IgD-negative memory B cell (primary cell): ENCODE results near the gene QSOX2. TPM values are rescaled to one million over a fixed set of nuclear protein-coding genes. Genes with fewer than 3 reads are reported as not detected.

Source experiments
- H3K27ac Mint-ChIP-seq, 3 donors: one replicate each; pipeline ENCODE4 v1.8.0; 2020 to 2022; ENCODE audit warnings: mild to moderate bottlenecking in 3 of 3, mixed read lengths in 3 of 3, moderate library complexity in 1 of 3
- H3K27me3 Mint-ChIP-seq: one replicate; pipeline ENCODE4 v1.8.0; 2021; ENCODE audit warnings: mixed read lengths
- H3K36me3 Mint-ChIP-seq: one replicate; pipeline ENCODE4 v1.8.0; 2020; ENCODE audit warnings: mild to moderate bottlenecking, mixed read lengths
- H3K4me1 Mint-ChIP-seq, 3 donors: one replicate each; pipeline ENCODE4 v1.8.0; 2020 to 2022; ENCODE audit warnings: mixed read lengths in 3 of 3, mild to moderate bottlenecking in 1 of 3
- H3K4me3 Mint-ChIP-seq, 4 donors: one replicate each; pipeline ENCODE4 v1.8.0; 2020 to 2022; ENCODE audit warnings: mild to moderate bottlenecking in 4 of 4, mixed read lengths in 4 of 4, moderate library complexity in 3 of 4
- H3K9me3 Mint-ChIP-seq, 3 donors: one replicate each; pipeline ENCODE4 v1.8.0; 2020 to 2021; ENCODE audit warnings: mixed read lengths in 3 of 3, mild to moderate bottlenecking in 1 of 3
- polyA plus RNA-seq: library from polyadenylated mRNA; unstranded; fragments of 300-500 nt; fragmentation: Illumina TruSeq; gene quantifications from one replicate; pipeline ENCODE4 v1.2.3, GENCODE V29; 2021

Gene QSOX2
- polyA plus RNA-seq, 1 donor from 2014 or later: 2.1 TPM

DNA sequence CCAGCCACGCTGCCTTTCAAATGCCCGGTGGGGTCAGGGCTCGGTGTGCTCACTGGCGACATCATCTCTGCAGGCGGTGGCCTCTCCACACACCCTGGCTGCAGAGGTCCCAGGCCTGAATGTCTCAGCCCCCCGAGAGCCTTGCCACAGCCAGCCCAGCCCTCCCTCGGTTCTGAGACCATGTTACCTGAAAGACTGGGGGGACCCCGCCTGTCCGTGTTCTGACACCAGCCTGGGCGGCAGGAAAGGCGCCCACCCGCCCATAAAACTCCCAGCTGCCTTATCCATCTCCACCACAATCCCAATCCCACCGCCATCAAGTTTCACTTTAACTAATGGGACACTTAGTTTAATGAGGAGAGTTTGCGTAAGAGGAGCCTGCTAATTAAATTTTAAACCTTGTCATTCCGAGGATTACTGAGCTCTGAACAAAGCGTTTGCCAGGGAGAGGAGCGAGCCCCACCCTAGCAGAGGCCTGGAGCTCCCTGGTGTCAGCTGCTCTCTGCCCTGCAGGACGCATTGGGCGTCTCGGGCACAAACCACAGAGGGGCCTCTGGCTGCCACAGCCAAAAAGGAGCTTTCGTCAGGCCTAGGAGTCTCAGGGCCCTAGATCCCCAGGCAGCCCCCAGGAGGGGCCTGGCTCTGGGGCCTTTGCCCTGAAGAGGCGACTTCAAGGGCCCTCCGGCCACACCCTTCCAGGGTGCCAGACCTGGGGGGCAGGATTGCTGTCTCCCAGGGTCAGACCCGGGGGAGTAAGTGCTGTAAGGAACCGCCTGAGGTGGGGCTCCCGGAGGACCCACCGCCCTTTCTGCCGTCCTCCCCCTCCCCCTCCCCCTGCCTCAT is 56.0 kb downstream of the QSOX2 start:
- Mint-ChIP-seq H3K4me3 (peak overlapping the region in 1 of 4 donors; percentile 9), H3K36me3 (no peaks in the 10 kb centered on the region), H3K4me1 (peaks cover 0 to 2% (median 2%) of the 10 kb centered on the region in 3 donors), H3K27me3 (peaks cover 49% of the 10 kb centered on the region), H3K9me3 (no peaks in the 10 kb centered on the region), H3K27ac (no peak overlapping the region)

DNA sequence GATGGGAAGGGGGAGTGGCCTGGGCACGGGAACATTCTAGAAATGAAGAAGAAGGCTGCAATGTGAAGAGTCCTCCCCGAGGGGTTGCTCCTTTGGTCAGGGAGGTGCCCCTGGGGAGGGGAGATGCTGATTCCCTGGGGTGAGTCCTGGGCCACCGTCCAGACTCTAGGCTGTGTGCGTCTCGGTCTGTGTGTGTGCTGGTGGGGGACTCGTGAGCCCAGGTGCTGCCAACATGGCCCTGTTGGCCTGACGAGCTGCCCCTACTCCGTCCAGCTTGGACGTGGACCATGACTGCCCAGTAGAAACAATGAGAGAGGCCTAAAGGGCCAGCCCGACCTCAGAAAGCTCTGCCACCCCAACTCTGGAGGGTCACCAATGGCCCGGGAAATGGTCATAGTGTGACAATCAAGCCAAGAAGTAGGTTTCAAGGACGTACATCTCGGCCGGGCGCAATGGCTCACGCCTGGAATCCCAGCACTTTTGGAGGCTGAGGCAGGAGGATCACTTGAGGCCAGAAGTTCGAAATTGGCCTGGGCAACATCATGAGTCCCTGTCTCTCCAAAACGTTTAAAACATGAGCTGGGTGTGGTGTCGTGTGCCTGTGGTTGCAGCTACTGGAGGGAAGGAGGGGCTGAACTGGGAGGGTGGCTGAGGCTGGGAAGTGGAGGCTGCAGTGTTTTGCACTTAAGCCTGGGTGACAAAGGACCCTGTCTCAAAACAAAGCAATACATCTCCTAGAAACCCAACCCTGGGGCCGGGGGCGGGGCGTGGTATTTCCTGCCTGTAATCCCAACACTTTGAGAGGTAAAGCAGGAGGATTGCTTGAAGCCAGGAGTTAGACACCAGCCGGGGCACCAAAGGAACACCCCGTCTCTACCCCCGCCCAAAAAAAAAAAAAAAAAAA is 57.7 kb downstream of the QSOX2 start:
- Mint-ChIP-seq H3K27ac (peak overlapping the region in 1 of 3 donors; percentile 37), H3K4me3 (peak overlapping the region in 1 of 4 donors; percentile 45), H3K9me3 (no peaks in the 10 kb centered on the region), H3K27me3 (peaks cover 57% of the 10 kb centered on the region), H3K36me3 (no peaks in the 10 kb centered on the region), H3K4me1 (peaks cover 0 to 2% (median 2%) of the 10 kb centered on the region in 3 donors)

- Mint-ChIP-seq H3K36me3 (no peaks in the 10 kb centered on the region), H3K4me3 (peak overlapping the region in 1 of 4 donors; percentile 34), H3K27ac (peak overlapping the region in 1 of 3 donors; percentile 35), H3K27me3 (peaks cover 61% of the 10 kb centered on the region), H3K4me1 (peaks cover 0 to 2% (median 2%) of the 10 kb centered on the region in 3 donors), H3K9me3 (no peaks in the 10 kb centered on the region)
Measured at GRCh38 chr9:136187197-136187596, 58.4 kb downstream of the QSOX2 start.

- Mint-ChIP-seq H3K4me3 (no peak overlapping the region), H3K9me3 (no peaks in the 10 kb centered on the region), H3K4me1 (no peaks in the 10 kb centered on the region), H3K36me3 (no peaks in the 10 kb centered on the region), H3K27me3 (peaks cover 54% of the 10 kb centered on the region), H3K27ac (peak overlapping the region in 1 of 3 donors; percentile 35)
Measured at GRCh38 chr9:136186386-136186785, 59.2 kb downstream of the QSOX2 start.

DNA sequence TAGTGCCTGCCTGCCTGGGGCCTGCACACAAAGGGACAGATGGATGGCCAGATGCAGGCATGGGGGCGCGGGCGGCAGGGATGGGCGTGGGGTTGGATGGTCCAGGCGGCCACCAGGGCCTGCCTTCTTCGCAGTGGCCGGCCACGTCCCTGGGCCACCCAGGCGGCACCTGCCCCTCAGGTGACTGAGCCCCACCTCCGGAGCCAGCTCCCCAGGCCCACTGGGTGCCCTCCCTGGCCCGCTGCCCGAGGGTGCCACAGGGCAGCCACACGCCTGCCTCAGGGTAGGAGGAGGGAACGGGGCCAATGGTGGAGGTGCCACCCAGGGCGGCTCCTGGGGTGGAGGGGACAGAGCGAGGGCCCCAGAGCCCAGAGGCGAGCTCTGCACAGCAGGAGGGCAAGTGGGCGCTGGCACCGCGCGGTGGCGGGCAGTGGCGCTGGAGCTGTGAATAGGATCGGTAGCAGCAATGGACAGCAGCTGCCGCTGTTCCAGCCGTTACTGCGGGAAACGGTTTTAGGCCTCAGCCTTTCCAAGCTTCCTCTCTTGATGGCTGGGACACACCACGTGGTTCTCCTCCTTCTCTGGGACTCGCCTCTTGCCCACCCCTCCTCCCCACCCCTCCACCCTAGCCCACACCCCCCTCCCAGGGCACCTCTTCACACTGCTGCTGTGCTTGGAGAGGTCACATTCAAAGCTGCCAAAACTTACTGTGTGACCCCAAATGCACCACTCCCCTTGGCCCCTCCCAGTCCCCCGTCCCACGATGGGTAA is 59.8 kb downstream of the QSOX2 start:
- Mint-ChIP-seq H3K4me1 (no peaks in the 10 kb centered on the region), H3K4me3 (peak overlapping the region in 1 of 4 donors; percentile 69), H3K9me3 (no peaks in the 10 kb centered on the region), H3K27ac (no peak overlapping the region), H3K36me3 (no peaks in the 10 kb centered on the region), H3K27me3 (peaks cover 48% of the 10 kb centered on the region)

DNA sequence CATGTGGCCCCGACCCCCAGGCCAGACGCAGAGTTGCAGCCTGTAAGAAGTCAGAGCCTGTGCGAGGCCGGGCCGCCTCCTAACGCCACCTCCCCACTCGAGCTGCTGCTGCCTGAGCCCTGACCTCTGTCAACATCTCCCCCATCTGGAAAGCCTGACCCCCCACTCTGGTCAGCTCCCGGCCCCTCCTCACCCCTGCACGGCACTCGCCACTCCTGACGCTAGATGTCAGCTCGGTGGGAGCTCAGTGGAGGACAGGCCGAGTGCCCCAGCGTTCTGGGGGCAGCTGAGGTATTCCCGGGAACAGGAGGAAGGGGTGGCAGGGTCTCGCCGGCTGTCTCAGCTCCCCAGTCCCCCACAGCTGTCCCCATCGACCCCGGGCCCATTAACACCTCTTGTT is 60.5 kb downstream of the QSOX2 start:
- no peaks in the 10 kb centered on the region for H3K9me3 Mint-ChIP-seq
- peaks cover 43% of the 10 kb centered on the region for H3K27me3 Mint-ChIP-seq
- no peaks in the 10 kb centered on the region for H3K4me1 Mint-ChIP-seq
- no peak overlapping the region for H3K27ac Mint-ChIP-seq
- H3K4me3 Mint-ChIP-seq: no peak overlapping the region
- no peaks in the 10 kb centered on the region for H3K36me3 Mint-ChIP-seq

GRCh38 chr9:136182850-136183422 is 62.7 kb downstream of the QSOX2 start:
- Mint-ChIP-seq H3K36me3 (no peaks in the 10 kb centered on the region), H3K27me3 (peaks cover 33% of the 10 kb centered on the region), H3K4me1 (no peaks in the 10 kb centered on the region), H3K27ac (no peak overlapping the region), H3K4me3 (no peak overlapping the region), H3K9me3 (no peaks in the 10 kb centered on the region)

GRCh38 chr9:136182420-136182787 is 63.2 kb downstream of the QSOX2 start:
- Mint-ChIP-seq H3K9me3 (no peaks in the 10 kb centered on the region), H3K27me3 (peaks cover 28% of the 10 kb centered on the region), H3K36me3 (no peaks in the 10 kb centered on the region), H3K4me3 (no peak overlapping the region), H3K27ac (no peak overlapping the region), H3K4me1 (no peaks in the 10 kb centered on the region)

DNA sequence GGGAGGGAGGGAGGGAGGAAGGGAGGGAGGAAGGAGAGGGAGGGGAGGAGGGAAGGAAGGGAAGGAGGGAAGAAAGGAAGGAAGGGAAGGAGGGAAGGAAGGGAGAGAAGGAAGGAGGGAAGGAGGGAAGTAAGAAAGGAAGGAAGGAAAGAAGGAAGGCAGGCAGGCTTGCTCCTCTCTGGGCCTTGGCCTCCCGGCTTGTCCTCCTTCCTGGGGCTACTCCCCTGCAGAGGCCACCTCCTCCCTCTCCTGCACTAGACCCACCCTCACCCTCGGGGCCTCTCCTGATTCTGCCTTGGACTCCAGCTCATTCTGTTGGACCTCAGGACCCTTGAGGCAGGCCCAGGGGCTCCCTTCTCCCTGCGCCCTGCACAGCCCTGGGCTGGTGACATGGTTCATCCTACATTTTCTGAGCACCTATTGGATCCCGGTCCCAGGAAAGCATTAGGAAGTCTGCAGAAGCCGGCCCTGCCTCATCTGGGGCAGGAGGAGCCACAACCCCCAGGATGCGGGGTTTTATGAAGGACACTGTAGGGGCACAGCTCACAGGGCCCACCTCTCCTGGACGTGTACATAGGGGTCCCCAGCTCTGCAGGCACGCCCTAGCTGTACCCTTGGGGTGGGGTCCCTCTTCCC is 63.7 kb downstream of the QSOX2 start:
- peaks cover 23% of the 10 kb centered on the region for H3K27me3 Mint-ChIP-seq

DNA sequence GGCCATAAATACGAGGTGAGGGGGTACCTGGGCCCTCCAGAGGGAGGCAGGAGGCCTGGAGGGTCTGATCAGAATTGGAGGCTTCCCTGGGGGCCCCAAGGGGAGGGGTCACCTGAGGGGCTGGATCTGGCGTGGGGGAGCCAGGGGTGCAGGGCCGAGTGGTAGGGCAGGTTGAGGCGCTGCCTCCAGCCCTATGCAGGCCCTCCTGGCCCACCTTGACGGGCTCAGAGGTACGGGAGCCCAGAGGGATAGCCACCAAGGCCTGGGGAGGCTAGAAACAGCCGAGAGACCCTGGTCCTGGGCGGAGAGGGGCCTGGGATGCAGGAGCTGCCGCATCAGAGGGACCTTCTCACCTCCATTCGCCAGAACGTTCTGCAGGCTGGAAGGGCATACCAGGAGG is 65.0 kb downstream of the QSOX2 start:
- no peaks in the 10 kb centered on the region for H3K4me1 Mint-ChIP-seq
- no peaks in the 10 kb centered on the region for H3K36me3 Mint-ChIP-seq
- H3K9me3 Mint-ChIP-seq: no peaks in the 10 kb centered on the region
- peaks cover 19% of the 10 kb centered on the region for H3K27me3 Mint-ChIP-seq
- no peak overlapping the region for H3K4me3 Mint-ChIP-seq
- H3K27ac Mint-ChIP-seq: no peak overlapping the region

More for the DNA sequence above, 63.7 kb downstream of the QSOX2 start:
- Mint-ChIP-seq H3K9me3 (no peaks in the 10 kb centered on the region), H3K4me1 (no peaks in the 10 kb centered on the region), H3K4me3 (no peak overlapping the region), H3K27ac (peak overlapping the region in 1 of 3 donors; percentile 53), H3K36me3 (no peaks in the 10 kb centered on the region)

GRCh38 chr9:136179761-136180160 is 65.9 kb downstream of the QSOX2 start:
- no peaks in the 10 kb centered on the region for H3K36me3 Mint-ChIP-seq
- no peaks in the 10 kb centered on the region for H3K9me3 Mint-ChIP-seq
- no peaks in the 10 kb centered on the region for H3K4me1 Mint-ChIP-seq
- H3K27me3 Mint-ChIP-seq: peaks cover 15% of the 10 kb centered on the region
- no peak overlapping the region for H3K4me3 Mint-ChIP-seq
- no peak overlapping the region for H3K27ac Mint-ChIP-seq

DNA sequence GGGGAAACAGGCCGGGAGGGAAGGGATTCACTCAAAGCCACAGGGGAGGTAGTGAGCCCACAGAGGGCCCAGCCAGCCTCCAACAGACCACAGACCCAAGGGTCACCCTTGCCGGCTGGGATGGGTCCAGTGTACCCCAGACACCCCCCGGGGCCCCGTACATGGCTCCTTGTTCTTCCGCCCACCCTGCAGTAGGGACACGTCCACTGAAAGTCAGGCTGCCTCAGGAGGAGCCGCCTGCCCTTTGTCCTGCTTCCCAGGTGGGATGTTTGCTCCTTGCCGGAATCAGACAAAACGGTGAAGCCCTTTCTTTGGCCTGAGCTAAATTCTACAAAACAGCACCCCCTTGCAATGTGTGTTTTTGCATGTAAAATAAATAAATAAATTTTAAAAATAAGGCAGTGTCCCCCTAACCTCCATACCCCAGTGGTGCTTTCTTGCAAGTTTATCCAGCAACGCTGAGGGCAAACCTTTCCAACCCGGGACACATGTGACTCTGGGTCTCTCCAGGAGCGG is 66.5 kb downstream of the QSOX2 start:
- Mint-ChIP-seq H3K27me3 (peaks cover 13% of the 10 kb centered on the region), H3K36me3 (no peaks in the 10 kb centered on the region), H3K9me3 (no peaks in the 10 kb centered on the region), H3K4me3 (no peak overlapping the region), H3K4me1 (no peaks in the 10 kb centered on the region), H3K27ac (no peak overlapping the region)

DNA sequence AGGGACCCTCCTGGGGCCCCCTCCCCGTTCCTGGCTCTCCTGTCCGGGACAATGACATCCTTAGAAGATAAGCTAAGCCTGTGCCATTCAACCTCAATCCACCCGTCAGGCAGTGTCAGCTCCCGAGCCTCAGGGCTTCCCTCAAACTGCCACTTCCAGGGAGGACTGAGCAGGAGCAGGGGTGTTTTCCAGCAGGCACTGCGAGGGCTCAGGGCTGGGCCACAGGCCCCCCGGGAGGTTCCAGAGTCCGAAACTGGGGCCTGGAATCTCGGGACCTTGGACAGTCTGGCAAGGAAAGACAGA is 66.9 kb downstream of the QSOX2 start:
- no peaks in the 10 kb centered on the region for H3K9me3 Mint-ChIP-seq
- no peak overlapping the region for H3K4me3 Mint-ChIP-seq
- H3K27ac Mint-ChIP-seq: no peak overlapping the region
- no peaks in the 10 kb centered on the region for H3K36me3 Mint-ChIP-seq
- H3K4me1 Mint-ChIP-seq: no peaks in the 10 kb centered on the region
- H3K27me3 Mint-ChIP-seq: peaks cover 12% of the 10 kb centered on the region

DNA sequence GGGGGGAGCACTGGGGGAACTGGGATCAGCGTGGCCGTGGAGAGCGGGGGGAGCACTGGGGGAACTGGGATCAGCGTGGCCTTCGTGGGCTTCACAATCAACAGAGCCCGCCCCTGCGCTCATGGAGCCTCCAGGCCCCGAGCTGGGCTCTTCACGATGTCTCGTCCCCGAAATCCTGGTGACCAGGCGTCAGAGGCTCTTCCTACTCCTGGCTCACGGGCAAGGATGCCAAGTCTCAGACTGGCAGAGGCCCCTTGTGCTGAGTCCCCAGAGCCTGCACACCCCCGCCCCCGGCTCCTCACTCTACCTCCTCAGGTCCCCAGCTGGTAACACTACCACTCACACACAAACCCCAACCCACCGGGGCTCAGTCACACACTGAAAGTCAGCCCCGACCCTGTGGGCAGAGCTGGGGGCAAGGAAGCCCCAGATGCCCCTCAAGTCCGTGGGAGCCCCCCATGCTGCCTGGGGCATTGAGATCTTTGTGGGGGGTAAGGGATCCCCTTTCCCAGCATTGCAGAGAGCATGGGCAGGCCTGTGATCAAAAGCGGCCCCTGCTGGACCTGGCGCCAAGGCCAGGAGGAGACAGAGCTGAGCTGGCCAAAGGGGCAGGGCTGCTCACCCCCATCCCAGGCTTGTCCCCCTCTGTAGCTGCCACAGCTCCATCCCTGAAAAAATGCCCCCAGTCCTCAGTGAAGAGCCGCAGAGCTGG is 67.4 kb downstream of the QSOX2 start:
- no peaks in the 10 kb centered on the region for H3K4me1 Mint-ChIP-seq
- no peak overlapping the region for H3K4me3 Mint-ChIP-seq
- H3K27ac Mint-ChIP-seq: no peak overlapping the region
- H3K36me3 Mint-ChIP-seq: peaks cover 1% of the 10 kb centered on the region
- peaks cover 8% of the 10 kb centered on the region for H3K27me3 Mint-ChIP-seq
- H3K9me3 Mint-ChIP-seq: no peaks in the 10 kb centered on the region
